K562 (cell line): ENCODE data around the gene OR7C2. TPM values are rescaled to one million over a fixed set of nuclear protein-coding genes. Genes with fewer than 3 reads are reported as not detected.
A peak's percentile ranks its signal among the peaks of the same experiment; 100 is the strongest.

Experiments
- ATAC-seq: fragments of 200-7000 bp; cut with Tn5 transposase; 3 replicates; pipeline ENCODE4 v1.9.1; 2020; ENCODE audit warnings: moderate library complexity
- BruUV-seq: library from RNA; stranded (reverse); fragments of 400-500 nt; replicated peaks from 2 replicates; lab custom pipeline; 2021; lab: Mats Ljungman, UMichigan
- CTCF ChIA-PET: fragments of 300-600 bp; formaldehyde crosslinking; extraction: SDS; loops from one replicate; lab custom pipeline; 2021; ENCODE audit warnings: low intra/inter-chr PET ratio; lab: Yijun Ruan, JAX
- POLR2A ChIA-PET: fragments of 300-600, 350-650 bp; sonication (Branson Sonifier 250); formaldehyde crosslinking; extraction: SDS; loops from one replicate; lab custom pipeline; 2021; ENCODE audit warnings: antibody characterized with exemption, inconsistent platforms; lab: Yijun Ruan, JAX
- DNase-seq, 4 experiments: peaks; one replicate each; pipeline versions ENCODE4 v3.0.0 to v3.0.0-alpha.2; 2011 to 2018; ENCODE audit warnings: low spot score in 3 of 4, mixed read lengths in 3 of 4; ENCODE audit errors: extremely low read depth in 1 of 4
- FAIRE-seq: peaks from 2 replicates; lab custom pipeline; 2011; peaks lifted over from hg19 to GRCh38; lab: Jason Lieb, UNC
- H2AFZ ChIP-seq: 2 replicates; pipeline ENCODE4 v1.6.0; 2011; ENCODE audit warnings: low read depth, low read length, control low read depth, inconsistent platforms
- H3K27ac ChIP-seq: fragments of 200-600 bp; 3 replicates; pipeline ENCODE4 v1.8.0; 2011; ENCODE audit warnings: low read depth, mild to moderate bottlenecking, control low read depth, inconsistent platforms, low read length, moderate library complexity, mixed read lengths; ENCODE audit errors: extremely low read depth
- H3K27me3 ChIP-seq, 2 experiments: fragments of 300-600 bp in 1 of 2; 2 replicates in 1 of 2; 3 replicates in 1 of 2; pipeline versions ENCODE4 v1.6.0 to v1.8.0; 2011; ENCODE audit warnings: inconsistent platforms in 2 of 2, low read length in 2 of 2, mild to moderate bottlenecking in 1 of 2, mixed read lengths in 1 of 2, moderate library complexity in 1 of 2; ENCODE audit not compliant: control insufficient read depth in 2 of 2, insufficient read depth in 2 of 2
- H3K36me3 ChIP-seq: fragments of 300-600 bp; 3 replicates; pipeline ENCODE4 v1.8.0; 2011; ENCODE audit warnings: mild to moderate bottlenecking, low read length, inconsistent platforms; ENCODE audit not compliant: control insufficient read depth, insufficient read depth
- H3K4me1 ChIP-seq, 2 experiments: fragments of 200-600 bp in 1 of 2; replicated peaks in 1 of 2; 2 replicates in 1 of 2; 3 replicates in 1 of 2; pipeline versions ENCODE4 v1.5.1 to v1.8.0; 2011; ENCODE audit warnings: inconsistent platforms in 2 of 2, low read length in 2 of 2, mild to moderate bottlenecking in 1 of 2, mixed read lengths in 1 of 2, moderate library complexity in 1 of 2; ENCODE audit not compliant: control insufficient read depth in 2 of 2, insufficient read depth in 2 of 2
- H3K4me2 ChIP-seq: 2 replicates; pipeline ENCODE4 v1.6.1; 2011; ENCODE audit warnings: low read length, control low read depth, inconsistent platforms, mixed read lengths; ENCODE audit not compliant: insufficient read depth
- H3K4me3 ChIP-seq: fragments of 200-600 bp; sonication (generic), shearing (Covaris generic); 2 replicates; pipeline ENCODE4 v1.5.1; 2016; ENCODE audit warnings: control low read depth, inconsistent platforms
- H3K79me2 ChIP-seq: fragments of 200-600 bp; 3 replicates; pipeline ENCODE4 v1.8.0; 2011; ENCODE audit warnings: low read length, inconsistent platforms; ENCODE audit not compliant: control insufficient read depth, insufficient read depth
- H3K9ac ChIP-seq, 2 experiments: 2 replicates each; pipeline versions ENCODE4 v1.6.0 to v1.6.1; 2011; ENCODE audit warnings: low read depth in 2 of 2, low read length in 2 of 2, control low read depth in 1 of 2, inconsistent platforms in 1 of 2, mild to moderate bottlenecking in 1 of 2, mixed read lengths in 1 of 2; ENCODE audit not compliant: insufficient read depth in 1 of 2
- H3K9me1 ChIP-seq: one replicate; pipeline ENCODE4 v1.6.0; 2011; ENCODE audit warnings: inconsistent platforms, mild to moderate bottlenecking, low read length, moderate library complexity; ENCODE audit not compliant: control insufficient read depth, insufficient read depth
- H3K9me3 ChIP-seq: replicated peaks from 2 replicates; pipeline ENCODE4 v1.5.1; 2011; ENCODE audit warnings: low read depth, low read length, inconsistent platforms; ENCODE audit not compliant: control insufficient read depth, insufficient read depth
- H4K20me1 ChIP-seq: replicated peaks from 2 replicates; pipeline ENCODE4 v1.6.1; 2011; ENCODE audit warnings: low read length, inconsistent platforms, mixed read lengths; ENCODE audit not compliant: control insufficient read depth, insufficient read depth
- EGR1 ChIP-seq: fragments of 450-650 bp; conservative IDR thresholded peaks from 2 replicates; pipeline ENCODE4 v1.6.1; 2017; ENCODE audit warnings: mild to moderate bottlenecking
- HDAC3 ChIP-seq: fragments of 450-650 bp; IDR thresholded peaks from 2 replicates; pipeline ENCODE4 v1.6.1; 2018; ENCODE audit warnings: borderline replicate concordance, mild to moderate bottlenecking, moderate library complexity; ENCODE audit not compliant: partially characterized antibody
- MYC ChIP-seq, 2 experiments: fragments of 250-450 bp in 1 of 2; sonication (Bioruptor Pico) in 1 of 2; IDR thresholded peaks; 2 replicates each; pipeline versions ENCODE4 v1.5.1 to v1.6.1; 2012 to 2021; ENCODE audit warnings: low read depth in 2 of 2, borderline replicate concordance in 1 of 2, improper control_type of control experiment in 1 of 2, low read length in 1 of 2, mild to moderate bottlenecking in 1 of 2, moderate library complexity in 1 of 2
- NRF1 ChIP-seq, 2 experiments: fragments of 450-650 bp; IDR thresholded peaks in 1 of 2; conservative IDR thresholded peaks in 1 of 2; 2 replicates each; pipeline ENCODE4 v1.6.1; 2014; ENCODE audit warnings: mild to moderate bottlenecking in 2 of 2
- SRF ChIP-seq, 2 experiments: fragments of 250-450, 450-650 bp in 1 of 2; sonication (Bioruptor Pico) in 1 of 2; sonication (generic) in 1 of 2; formaldehyde crosslinking; IDR thresholded peaks; 2 replicates each; pipeline versions ENCODE4 v1.5.0 to v1.5.1; 2020 to 2022; ENCODE audit warnings: mild to moderate bottlenecking in 1 of 2, missing genetic modification reagents in 1 of 2
- ZNF785 ChIP-seq: fragments of 250-450 bp; sonication (Bioruptor Pico); IDR thresholded peaks from 2 replicates; pipeline ENCODE4 v1.4.0; 2020; ENCODE audit warnings: mild to moderate bottlenecking
- WGBS: fragments of 100-300 bp; shearing (Covaris generic); methylation state at CpG from one replicate; pipeline ENCODE4 v1.1.6; 2016; ENCODE audit warnings: low coverage, mixed read lengths; ENCODE audit not compliant: insufficient coverage; ENCODE audit errors: missing lambda C conversion rate; 5-methylcytosine and 5-hydroxymethylcytosine counted together
- in situ Hi-C: fragments of 300-500 bp; cut with MboI; formaldehyde crosslinking; loops from 4 replicates; pipeline ENCODE4 v1.15.0; 2018; ENCODE audit warnings: inconsistent platforms, mixed read lengths
- intact Hi-C: fragments of 100-400 bp; cut with micrococcal nuclease; formaldehyde crosslinking; loops from 2 replicates; pipeline ENCODE4 v1.14.2; 2022
- polyA plus RNA-seq, 8 experiments: library from polyadenylated mRNA; depleted of rRNA in 4 of 8; stranded (reverse) in 5 of 8; unstranded in 3 of 8; fragments of >200 nt; fragmentation: Nextera tagmentation in 2 of 8; fragmentation: Illumina TruSeq in 1 of 8; extraction: Ambion mirVana in 2 of 8; extraction: Trizol in 1 of 8; gene quantifications; 2 replicates each; pipeline versions ENCODE4 v1.2.1 to v1.2.3, GENCODE V29; 2011 to 2014; ENCODE audit warnings: inconsistent platforms in 1 of 8, missing spikeins in 1 of 8
- total RNA-seq, 7 experiments: library from RNA; depleted of rRNA in 6 of 7; stranded (reverse); fragments of >200 nt in 6 of 7; fragmentation: Illumina TruSeq in 2 of 7; extraction: Trizol in 2 of 7; gene quantifications; 2 replicates each; pipeline versions ENCODE4 v1.2.1 to v1.2.3, GENCODE V29; 2011 to 2021; ENCODE audit warnings: low replicate concordance in 1 of 7
- TF ChIP-seq, protein P1 (sequence below): sonication (generic); formaldehyde crosslinking; IDR thresholded peaks from 2 replicates; pipeline ENCODE4 v1.5.0; 2020; ENCODE audit warnings: missing genetic modification reagents
- TF ChIP-seq, protein P2 (sequence below), 2 experiments: IDR thresholded peaks; 2 replicates each; pipeline ENCODE4 v1.6.1; 2011; ENCODE audit warnings: borderline replicate concordance in 1 of 2, control low read depth in 1 of 2, low read depth in 1 of 2, low read length in 1 of 2, mild to moderate bottlenecking in 1 of 2, mixed read lengths in 1 of 2, moderate library complexity in 1 of 2; ENCODE audit not compliant: insufficient read depth in 1 of 2, insufficient read length in 1 of 2, poor library complexity in 1 of 2, severe bottlenecking in 1 of 2; ENCODE audit errors: extremely low read depth in 1 of 2

Gene OR7C2
- total and polyA plus RNA-seq, 9 of the 15 experiments (the other 6 are each of a cell fraction or from before 2014, with no cell fraction given), result not detected

DNA sequence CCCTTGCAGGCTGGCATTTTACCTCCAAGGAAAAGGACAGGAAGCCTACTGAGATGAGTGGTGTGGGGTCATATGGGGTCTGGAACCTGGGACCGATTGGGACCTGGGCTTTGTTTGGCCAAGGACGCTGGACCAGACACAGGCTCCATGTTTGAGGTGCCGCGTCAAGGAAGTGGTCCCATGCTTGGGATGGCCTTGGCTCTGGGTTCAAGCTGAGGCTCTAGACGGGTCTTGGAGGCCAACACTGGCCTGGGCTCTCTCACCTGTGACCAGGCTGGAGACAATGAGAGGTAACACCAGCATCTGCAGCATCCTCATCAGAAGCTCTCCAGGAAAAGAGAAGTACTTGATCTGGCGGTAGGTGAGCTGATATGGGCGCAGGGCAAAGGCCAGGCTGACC lies 30.2 kb downstream of the OR7C2 start (continued):
- TF ChIP-seq HDAC3 (no peak), ZNF785 (CRISPR knock-in tag) (no peak)

- Histone ChIP-seq H3K9me1 (no peaks in the 10 kb centered on the region), H2AFZ (no peak overlapping the region), H4K20me1 (no peaks in the 10 kb centered on the region), H3K4me1 (peaks cover 0 to 5% of the 10 kb centered on the region in 2 experiments; a peak in 2 of 5 replicates), H3K79me2 (no peaks in the 10 kb centered on the region), H3K9ac (no peak overlapping the region), H3K36me3 (no peaks in the 10 kb centered on the region), H3K9me3 (no peaks in the 10 kb centered on the region), H3K4me2 (no peak overlapping the region), H3K4me3 (no peak overlapping the region), H3K27ac (no peak overlapping the region), H3K27me3 (peaks cover 3 to 27% of the 10 kb centered on the region in 2 experiments; a peak in 3 of 5 replicates)
- ChIA-PET CTCF (no interaction called here), POLR2A (interaction anchor here (0.6 kb wide), 2 partner anchors 8 to 55 kb away, joined by 3 to 4 read pairs; no protein-coding TSS in a partner anchor)
- 5% methylated on average over 22 of the region's 27 CpGs for WGBS
- FAIRE-seq (no peak), ATAC-seq (peak; percentile 54; the same call in 2 of the 3 replicates), DNase-seq (peak in 2 of 4 experiments; percentile 15 to 26)
- in situ Hi-C loops, result loop anchor here (10.0 kb wide), 1 partner anchor 712 kb away; no protein-coding TSS in a partner anchor
- BruUV-seq, result no TSS peak
- intact Hi-C loops, result no loop called here
- TF ChIP-seq NRF1 (conservative IDR thresholded peaks at IDR 0.05 in 1 of 2, IDR thresholded peaks at IDR 0.05 in 1 of 2) (peak; percentile 85 to 87), MYC (IDR thresholded peaks at IDR 0.05; ENCODE audit: low read depth, low read length) (0 out of 2 replicates have a peak, but pooled peaks have one; percentile 15), MYC (CRISPR knock-in tag; IDR thresholded peaks at IDR 0.05; ENCODE audit: borderline replicate concordance, low read depth) (no peak), SRF (CRISPR knock-in tag; IDR thresholded peaks at IDR 0.05) (no peak), EGR1 (0 out of 2 replicates have a peak, but pooled peaks have one; percentile 13)
- TF ChIP-seq, protein P1, sequence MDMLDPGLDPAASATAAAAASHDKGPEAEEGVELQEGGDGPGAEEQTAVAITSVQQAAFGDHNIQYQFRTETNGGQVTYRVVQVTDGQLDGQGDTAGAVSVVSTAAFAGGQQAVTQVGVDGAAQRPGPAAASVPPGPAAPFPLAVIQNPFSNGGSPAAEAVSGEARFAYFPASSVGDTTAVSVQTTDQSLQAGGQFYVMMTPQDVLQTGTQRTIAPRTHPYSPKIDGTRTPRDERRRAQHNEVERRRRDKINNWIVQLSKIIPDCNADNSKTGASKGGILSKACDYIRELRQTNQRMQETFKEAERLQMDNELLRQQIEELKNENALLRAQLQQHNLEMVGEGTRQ (CRISPR knock-in tag), result peak; percentile 46; the same call in 1 of the 2 replicates
- TF ChIP-seq, protein P2, sequence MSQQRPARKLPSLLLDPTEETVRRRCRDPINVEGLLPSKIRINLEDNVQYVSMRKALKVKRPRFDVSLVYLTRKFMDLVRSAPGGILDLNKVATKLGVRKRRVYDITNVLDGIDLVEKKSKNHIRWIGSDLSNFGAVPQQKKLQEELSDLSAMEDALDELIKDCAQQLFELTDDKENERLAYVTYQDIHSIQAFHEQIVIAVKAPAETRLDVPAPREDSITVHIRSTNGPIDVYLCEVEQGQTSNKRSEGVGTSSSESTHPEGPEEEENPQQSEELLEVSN (IDR thresholded peaks at IDR 0.05; ENCODE audit: borderline replicate concordance in 1 of 2, extremely low read depth in 1 of 2, insufficient read depth in 1 of 2, insufficient read length in 1 of 2, low read depth in 1 of 2, low read length in 1 of 2, poor library complexity in 1 of 2, severe bottlenecking in 1 of 2), result peak; percentile 35 to 61
These were observed 31.4 kb downstream of the OR7C2 start for GRCh38 chr19:14972676-14973075.
